Progenitor cell of endocrine pancreas (in vitro differentiated cells): ENCODE data around the gene PSEN1. TPM values are rescaled to one million over a fixed set of nuclear protein-coding genes. Genes with fewer than 3 reads are reported as not detected.

Experiments
- DNase-seq: peaks from one replicate; pipeline ENCODE4 v3.0.0; 2021; ENCODE audit warnings: low spot score; ENCODE audit not compliant: unreplicated experiment
- H3K27ac Mint-ChIP-seq: 2 replicates; pipeline ENCODE4 v1.8.0; 2021; ENCODE audit warnings: mild to moderate bottlenecking, moderate library complexity, mixed read lengths
- H3K27me3 Mint-ChIP-seq: 2 replicates; pipeline ENCODE4 v1.8.0; 2021; ENCODE audit warnings: mixed read lengths
- H3K36me3 Mint-ChIP-seq: 2 replicates; pipeline ENCODE4 v1.8.0; 2022; ENCODE audit warnings: mixed read lengths; ENCODE audit not compliant: insufficient read depth
- H3K4me1 Mint-ChIP-seq: 2 replicates; pipeline ENCODE4 v1.8.0; 2021; ENCODE audit warnings: low read depth, mixed read lengths
- H3K4me3 Mint-ChIP-seq: 2 replicates; pipeline ENCODE4 v1.8.0; 2021; ENCODE audit warnings: low read depth, mild to moderate bottlenecking, moderate library complexity, mixed read lengths
- H3K9me3 Mint-ChIP-seq: 2 replicates; pipeline ENCODE4 v1.8.0; 2021; ENCODE audit warnings: low read depth, mixed read lengths
- CTCF ChIP-seq: fragments of 200-600 bp; sonication (generic); IDR thresholded peaks from one replicate; pipeline ENCODE4 v1.5.0; 2021; ENCODE audit warnings: antibody characterized with exemption, mild to moderate bottlenecking; ENCODE audit not compliant: unreplicated experiment
- long read RNA-seq: library from polyadenylated mRNA; unstranded; transcript quantifications from one replicate; pipeline ENCODE4 v2.0.0, GENCODE V29; 2020
- total RNA-seq: library from RNA; stranded (reverse); gene quantifications from 2 replicates; pipeline ENCODE4 v1.2.1, GENCODE V29; 2021

The PSEN1 gene
- 61.7 and 62.8 TPM in 2 replicates for total RNA-seq
- long read RNA-seq, full-length matches to known transcripts, result 277 of 368 reads
- long read RNA-seq, partial matches to known transcripts, result 14 of 368 reads
- long read RNA-seq, other reads (novel, unspliced or antisense), result 77 of 368 reads

- H3K4me3 Mint-ChIP-seq, result peak within 1 kb of the TSS; percentile 87
- DNase-seq, result peak; percentile 97
- peaks cover 9% of the 10 kb centered on the region for H3K4me1 Mint-ChIP-seq
- H3K36me3 Mint-ChIP-seq, result peaks cover 10% of the 10 kb centered on the region
- H3K9me3 Mint-ChIP-seq, result peaks cover 14% of the 10 kb centered on the region
- H3K27ac Mint-ChIP-seq, result peak within 1 kb of the TSS; percentile 100
- no peaks in the 10 kb centered on the region for H3K27me3 Mint-ChIP-seq
- no peak for TF ChIP-seq CTCF
Observed at GRCh38 chr14:73136387-73137225, at the start of gene PSEN1. TSS of gene PSEN1 (plus strand) at chr14:73136507. CDS start at chr14:73148020, 11,513 bp downstream.

GRCh38 chr14:73091044-73091443, 45.3 kb upstream of the PSEN1 start:
- no peaks in the 10 kb centered on the region for H3K9me3 Mint-ChIP-seq
- no peak overlapping the region for H3K4me3 Mint-ChIP-seq
- no peaks in the 10 kb centered on the region for H3K4me1 Mint-ChIP-seq
- no peaks in the 10 kb centered on the region for H3K27me3 Mint-ChIP-seq
- no peak for TF ChIP-seq CTCF
- H3K27ac Mint-ChIP-seq, result no peak overlapping the region
- no peak for DNase-seq
- H3K36me3 Mint-ChIP-seq, result peaks cover 34% of the 10 kb centered on the region

- no peaks in the 10 kb centered on the region for H3K27me3 Mint-ChIP-seq
- H3K9me3 Mint-ChIP-seq, result no peaks in the 10 kb centered on the region
- peaks cover 34% of the 10 kb centered on the region for H3K36me3 Mint-ChIP-seq
- no peak for DNase-seq
- no peak overlapping the region for H3K4me3 Mint-ChIP-seq
- no peaks in the 10 kb centered on the region for H3K4me1 Mint-ChIP-seq
- TF ChIP-seq CTCF, result no peak
- peak overlapping the region; percentile 41 for H3K27ac Mint-ChIP-seq
Observed at GRCh38 chr14:73097421-73097820, 38.9 kb upstream of the PSEN1 start.

- Mint-ChIP-seq H3K27me3 (no peaks in the 10 kb centered on the region), H3K9me3 (no peaks in the 10 kb centered on the region), H3K4me1 (no peaks in the 10 kb centered on the region), H3K36me3 (peaks cover 40% of the 10 kb centered on the region), H3K27ac (no peak overlapping the region), H3K4me3 (no peak overlapping the region)
- no peak for TF ChIP-seq CTCF
- no peak for DNase-seq
Observed at GRCh38 chr14:73100334-73100733, 36.0 kb upstream of the PSEN1 start.

GRCh38 chr14:73102806-73103497, 33.4 kb upstream of the PSEN1 start:
- TF ChIP-seq CTCF, result no peak
- H3K27me3 Mint-ChIP-seq, result no peaks in the 10 kb centered on the region
- no peaks in the 10 kb centered on the region for H3K4me1 Mint-ChIP-seq
- no peak overlapping the region for H3K4me3 Mint-ChIP-seq
- DNase-seq, result no peak
- H3K9me3 Mint-ChIP-seq, result no peaks in the 10 kb centered on the region
- H3K36me3 Mint-ChIP-seq, result peaks cover 44% of the 10 kb centered on the region
- peak overlapping the region; percentile 6 for H3K27ac Mint-ChIP-seq
